IPS-NIHi7 (cell line): ENCODE results near the gene ADCK1.
"Not testable (repeated sequence)": the region's sequence is repeated elsewhere in the genome, so short reads cannot be mapped to it uniquely, and the experiment has no call there.

ENCODE experiments used
- DNase-seq: peaks from one replicate; pipeline ENCODE4 v3.0.0; 2012; ENCODE audit warnings: mixed read lengths; ENCODE audit errors: extremely low spot score

Gene ADCK1

DNA sequence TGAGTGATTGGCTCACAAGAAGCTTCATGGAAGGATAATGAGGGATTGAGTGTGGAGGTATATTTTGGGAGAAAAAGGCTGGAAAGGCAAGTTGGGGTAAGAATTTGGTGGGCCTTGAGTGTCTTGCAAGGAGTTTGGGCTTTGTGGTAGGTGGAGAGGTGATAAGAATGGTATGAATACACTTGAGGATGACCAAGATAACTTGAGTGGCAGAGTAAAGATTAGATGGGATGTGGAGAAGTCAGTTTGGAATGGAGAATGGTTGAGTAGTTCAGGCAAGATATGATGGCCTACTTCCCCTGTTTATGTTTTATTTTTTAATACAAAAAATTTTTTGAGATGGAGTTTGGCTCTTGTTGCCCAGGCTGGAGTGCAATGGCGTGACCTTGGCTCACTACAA is 9.1 kb downstream of the ADCK1 start:
- DNase-seq: no peak

DNA sequence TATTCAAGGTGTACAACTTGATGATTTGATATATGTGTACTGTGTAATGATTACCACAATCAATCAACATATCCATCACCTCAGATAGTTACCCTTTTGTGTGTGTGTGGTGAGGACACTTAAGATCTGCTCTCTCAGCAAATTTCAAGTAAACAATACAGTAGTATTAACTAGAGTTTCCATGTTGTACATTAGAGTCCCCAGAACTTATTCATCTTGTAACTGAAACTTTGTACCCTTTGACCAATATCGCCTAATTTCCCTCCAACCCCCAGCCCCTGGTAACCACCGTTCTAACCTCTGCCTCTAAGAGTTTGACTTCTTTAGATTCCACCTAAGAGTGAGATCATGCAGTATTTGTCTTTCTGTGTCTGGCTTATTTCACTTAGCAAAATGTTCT is 12.1 kb downstream of the ADCK1 start:
- DNase-seq: no peak

DNA sequence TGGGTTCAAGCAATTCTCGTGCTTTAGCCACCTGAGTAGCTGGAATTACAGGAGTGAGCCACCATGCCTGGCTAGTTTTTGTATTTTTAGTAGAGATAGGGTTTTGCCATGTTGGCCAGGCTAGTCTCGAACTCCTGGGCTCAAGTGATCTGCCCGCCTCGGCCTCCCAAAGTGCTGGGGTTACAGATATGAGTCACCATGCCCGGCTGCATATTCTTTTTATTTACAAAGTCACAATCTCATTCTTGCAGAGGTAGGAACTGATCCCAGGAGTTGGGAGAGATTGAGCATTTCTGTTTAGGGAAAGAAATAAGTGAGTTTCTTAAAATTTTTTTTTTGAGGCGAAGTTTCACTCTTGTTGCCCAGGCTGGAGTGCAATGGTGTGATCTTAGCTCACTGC is 12.8 kb downstream of the ADCK1 start:
- DNase-seq: not testable (repeated sequence)

DNA sequence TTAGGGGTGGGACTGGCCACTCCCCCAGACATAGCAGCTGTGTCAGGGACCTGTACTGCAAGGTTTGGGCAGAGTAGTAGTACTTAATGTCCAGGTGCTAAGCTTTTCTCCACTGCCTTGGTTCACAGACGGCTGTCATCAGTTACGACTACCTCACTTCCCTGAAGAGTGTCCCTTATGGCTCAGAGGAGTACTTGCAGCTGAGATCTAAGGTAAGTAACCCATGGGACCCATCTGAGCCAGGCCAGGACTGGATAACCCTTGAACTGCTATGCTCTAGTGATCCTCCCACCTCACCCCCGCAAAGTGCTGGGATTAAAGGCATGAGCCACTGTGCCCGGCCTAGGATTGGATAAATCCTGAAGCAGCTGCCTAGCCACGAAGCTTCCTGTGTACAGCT is 22.4 kb downstream of the ADCK1 start:
- no peak for DNase-seq

DNA sequence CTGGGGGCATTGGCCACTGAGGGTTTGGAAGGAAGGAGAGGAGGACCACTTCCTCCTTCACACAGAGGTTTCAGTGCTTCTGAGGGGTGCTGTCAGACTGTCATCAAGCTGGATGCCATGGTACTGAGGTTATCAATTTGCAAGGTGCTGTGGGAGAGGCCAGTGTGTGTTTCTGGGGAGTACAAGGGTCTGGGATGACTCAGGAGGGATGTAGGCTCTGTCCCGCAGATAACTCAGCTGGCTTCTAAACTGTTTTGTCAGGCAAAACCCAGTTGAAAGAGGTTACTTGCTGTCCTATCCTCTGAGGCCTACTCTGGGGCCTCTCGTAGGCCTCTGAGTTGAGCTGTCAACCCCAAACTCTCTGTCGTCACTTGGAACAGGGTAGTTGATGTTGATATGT is 22.8 kb downstream of the ADCK1 start:
- no peak for DNase-seq

DNA sequence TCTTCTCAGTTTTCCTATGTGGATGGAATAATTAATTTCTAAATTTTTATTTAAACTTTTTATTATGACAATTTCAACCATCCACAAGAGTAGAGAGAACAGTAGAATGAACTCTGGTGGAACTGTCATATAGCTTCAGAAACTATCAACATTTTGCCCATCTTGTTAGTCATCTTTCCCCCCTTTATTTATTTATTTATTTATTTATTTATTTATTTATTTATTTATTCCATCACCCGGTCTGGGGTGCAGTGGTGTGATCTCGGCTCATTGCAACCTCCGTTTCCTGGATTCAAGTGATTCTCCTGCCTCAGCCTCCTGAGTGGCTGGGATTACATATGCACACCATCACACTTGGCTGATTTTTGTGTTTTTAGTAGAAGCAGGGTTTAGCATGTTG is 23.5 kb downstream of the ADCK1 start:
- DNase-seq: no peak

DNA sequence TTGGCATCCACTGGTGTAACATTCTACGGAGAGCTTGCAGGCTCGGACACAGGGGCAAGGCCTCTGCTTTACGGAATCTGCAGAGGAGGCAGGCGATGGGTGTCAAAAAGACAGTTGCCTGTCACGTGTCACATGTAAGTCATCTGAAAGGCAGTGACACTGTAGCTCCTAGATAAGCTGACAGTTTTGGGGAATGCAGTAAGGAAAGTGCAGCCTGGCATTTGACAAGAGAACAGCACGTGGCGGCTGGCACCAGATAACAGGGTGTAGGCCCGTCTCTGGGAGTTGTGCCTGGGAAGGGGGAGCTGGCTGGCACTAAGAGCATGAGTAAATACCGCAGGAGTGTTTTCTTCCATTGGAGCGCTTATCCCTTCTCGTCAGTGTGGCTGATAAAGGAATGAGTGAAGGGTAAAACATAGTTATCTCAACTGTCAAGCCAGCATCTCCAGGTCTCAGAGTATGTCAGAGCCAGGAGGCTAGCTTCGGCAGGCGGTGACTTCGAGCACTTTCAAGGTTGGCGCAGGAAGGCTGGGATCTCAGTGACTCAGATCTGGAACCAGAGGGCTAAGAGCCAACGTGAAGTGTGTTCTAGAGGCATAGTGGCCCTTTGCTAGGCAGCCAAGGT is 26.1 kb downstream of the ADCK1 start:
- no peak for DNase-seq

DNA sequence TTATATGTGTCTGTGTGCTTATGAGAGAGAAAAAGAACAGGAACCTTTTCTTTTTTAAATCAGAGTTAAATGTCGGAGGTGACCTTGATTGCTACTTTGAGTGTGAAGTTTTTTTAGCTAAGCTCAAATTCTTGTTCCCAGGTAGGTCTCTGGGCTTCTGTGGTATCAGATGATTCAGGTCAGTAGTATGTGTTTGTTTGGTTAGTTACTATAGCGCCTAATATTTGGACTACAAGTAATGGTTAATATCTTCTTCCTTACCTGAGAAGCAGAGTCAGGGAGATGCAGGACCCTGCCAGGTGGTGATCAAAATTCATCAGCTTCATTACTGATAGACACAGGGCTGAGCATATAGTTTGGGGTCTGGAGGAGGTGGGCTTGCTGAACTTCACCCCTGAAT is 30.8 kb downstream of the ADCK1 start:
- no peak for DNase-seq

DNA sequence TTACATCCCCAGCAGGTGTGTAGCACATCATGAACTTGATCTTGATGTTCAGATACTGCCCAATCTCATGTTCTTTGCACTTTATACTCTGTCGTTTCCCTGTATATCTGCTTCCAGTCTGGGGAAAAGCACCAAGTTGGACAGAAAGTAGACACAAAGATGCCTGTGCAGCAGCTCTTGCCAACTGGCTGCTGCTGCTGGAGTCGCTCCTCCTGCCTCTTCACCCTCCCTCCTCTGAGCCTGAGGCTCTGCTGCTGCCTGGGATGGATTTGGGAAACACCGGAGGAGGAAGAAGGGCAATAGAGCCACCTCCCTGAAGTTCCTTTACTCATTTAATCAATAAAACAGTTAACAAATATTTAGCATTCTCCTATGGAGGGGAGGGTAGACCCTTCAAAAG is 32.4 kb downstream of the ADCK1 start:
- DNase-seq: no peak

DNA sequence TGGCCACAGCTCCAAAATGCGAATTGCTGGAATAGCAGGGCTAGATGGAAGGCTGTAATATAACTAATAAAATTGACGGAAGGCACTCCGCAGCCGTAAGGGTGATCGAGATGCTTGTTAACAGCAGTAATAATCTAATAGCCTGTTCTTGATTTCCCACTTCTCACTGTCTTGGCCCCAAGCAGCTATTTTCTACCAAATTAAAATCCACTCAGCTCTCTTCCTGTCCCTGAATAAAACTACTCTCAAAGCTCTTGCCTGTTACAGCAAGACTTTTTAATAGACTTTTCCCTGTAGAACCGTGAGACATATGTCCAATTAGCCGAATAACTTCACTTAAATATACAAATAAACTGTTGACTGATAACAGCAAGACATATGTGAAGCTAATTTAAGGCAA is 38.0 kb downstream of the ADCK1 start:
- DNase-seq: no peak

DNA sequence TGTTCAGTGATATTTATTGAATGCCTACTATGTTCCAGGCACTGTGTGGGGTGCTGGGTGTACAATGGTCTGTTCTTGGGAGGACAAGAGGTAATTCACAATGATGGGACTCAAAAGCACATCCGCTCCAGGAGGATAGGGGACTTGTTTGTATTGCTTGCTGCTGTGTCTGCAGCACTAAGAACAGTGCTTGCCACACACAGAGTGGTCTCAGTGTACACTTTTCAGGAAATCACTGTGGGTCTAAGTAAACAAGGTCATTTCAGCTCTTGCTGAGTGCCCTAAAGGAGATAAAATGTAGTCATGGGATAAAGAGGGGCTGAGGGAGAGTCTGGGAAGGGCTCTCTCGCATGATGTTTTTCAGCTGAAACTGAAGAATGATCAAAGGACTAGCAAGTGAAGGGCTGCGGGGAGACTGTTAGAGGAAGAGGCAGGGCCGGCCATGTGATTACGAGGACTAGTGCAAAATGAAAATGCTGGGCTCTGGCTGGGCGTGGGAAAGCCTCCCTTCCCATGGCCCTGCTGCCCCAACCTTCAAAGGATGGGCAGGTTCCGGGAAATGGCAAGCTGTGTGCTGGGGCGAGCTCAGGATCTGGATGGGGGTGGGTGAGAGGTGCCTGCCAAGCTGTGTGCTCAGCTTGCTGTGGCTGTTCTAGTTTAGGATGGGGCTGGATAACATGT is 39.1 kb downstream of the ADCK1 start:
- no peak for DNase-seq

DNA sequence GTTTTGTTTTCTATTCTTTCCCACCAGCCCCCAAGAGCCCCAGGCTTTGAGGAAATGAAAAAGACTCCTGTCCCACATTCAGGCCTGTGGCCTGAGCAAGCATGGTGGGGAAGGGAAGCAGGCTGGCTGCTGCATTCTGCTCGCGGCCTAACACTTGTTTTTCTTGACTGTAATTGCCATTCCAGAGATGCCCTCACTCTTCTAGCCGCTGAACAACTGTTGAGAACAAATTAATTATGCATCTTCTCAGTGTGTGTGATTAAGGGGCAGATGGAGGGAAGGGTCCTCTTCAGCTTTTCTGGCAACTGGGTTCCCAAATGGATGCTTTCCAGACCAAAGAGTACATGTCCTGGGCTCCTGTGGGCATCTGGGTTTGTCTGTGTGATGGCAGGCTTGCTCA is 43.3 kb downstream of the ADCK1 start:
- DNase-seq: no peak

DNA sequence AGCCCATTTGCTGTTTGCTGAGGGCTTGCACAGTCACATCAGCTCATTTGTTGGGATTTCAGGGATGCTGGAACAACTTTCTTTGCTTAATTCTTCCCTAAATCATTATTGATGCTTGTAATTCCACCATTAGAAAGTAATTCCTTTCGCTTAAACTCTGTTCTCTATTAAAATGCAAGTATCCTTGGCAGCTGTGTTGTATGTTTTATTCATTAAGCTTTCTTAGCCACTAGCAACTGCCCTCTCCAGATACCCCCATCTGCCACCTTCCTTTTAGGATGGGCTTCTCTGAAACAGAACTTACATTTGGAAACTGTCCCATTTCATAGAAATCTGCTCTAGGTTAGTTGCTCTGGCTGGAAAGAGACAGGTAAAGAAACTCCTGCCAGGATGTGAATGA is 43.7 kb downstream of the ADCK1 start:
- no peak for DNase-seq

DNA sequence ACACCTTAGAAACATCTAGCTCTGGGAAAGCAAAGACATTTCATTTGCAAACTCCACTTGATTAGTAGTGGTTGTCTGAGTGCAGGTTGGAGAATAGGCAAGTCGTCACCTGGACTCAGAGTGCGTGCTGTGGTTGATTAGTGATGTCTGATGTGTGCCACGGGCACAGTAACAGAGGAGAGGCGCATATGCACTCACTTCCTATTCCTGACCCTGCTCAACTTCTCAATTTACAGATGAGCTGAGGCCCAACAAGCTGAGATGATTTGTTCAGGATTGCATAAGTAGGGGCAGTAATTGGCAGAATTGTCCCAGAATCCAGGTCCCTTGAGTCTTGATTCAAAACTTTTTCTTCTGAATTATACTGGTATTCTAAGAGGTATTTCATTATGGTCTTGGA is 44.9 kb downstream of the ADCK1 start:
- DNase-seq: no peak

DNA sequence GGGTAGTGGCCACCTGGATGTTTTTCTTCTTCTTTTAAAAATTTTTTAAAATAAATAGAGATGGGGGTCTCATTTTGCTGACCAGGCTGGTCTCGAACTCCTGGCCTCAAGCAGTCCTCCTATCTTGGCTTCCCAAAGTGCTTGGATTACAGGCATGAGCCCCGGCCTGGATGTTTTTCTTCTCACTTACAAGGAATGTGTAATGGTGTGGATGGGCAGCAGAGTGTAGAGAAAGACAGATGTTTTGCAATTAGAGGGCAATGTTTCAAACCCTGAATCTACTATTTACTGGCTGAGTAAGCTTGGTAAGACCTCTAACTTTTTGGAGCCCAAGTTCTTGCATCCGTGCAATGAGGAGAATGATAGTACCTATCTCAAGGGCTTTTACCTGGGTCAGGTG is 48.1 kb downstream of the ADCK1 start:
- DNase-seq: no peak

DNA sequence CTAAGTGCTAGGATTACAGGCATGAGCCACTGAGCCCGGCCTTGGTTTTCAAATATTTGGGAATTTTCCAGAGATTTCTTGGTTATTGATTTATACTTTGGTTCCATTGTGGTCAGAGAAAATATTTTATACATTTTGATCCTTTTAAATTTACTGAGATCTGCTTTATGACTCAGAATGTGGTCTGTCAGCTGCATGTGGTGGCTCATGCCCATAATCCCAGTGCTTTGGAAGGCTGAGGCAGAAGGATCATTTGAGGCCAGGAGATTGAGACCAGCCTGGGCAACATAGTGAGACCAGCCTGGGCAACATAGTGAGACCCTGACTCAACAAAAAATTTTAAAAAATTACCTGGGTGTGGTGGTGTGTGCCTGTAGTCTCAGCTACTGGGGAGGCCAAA is 49.8 kb downstream of the ADCK1 start:
- DNase-seq: no peak

DNA sequence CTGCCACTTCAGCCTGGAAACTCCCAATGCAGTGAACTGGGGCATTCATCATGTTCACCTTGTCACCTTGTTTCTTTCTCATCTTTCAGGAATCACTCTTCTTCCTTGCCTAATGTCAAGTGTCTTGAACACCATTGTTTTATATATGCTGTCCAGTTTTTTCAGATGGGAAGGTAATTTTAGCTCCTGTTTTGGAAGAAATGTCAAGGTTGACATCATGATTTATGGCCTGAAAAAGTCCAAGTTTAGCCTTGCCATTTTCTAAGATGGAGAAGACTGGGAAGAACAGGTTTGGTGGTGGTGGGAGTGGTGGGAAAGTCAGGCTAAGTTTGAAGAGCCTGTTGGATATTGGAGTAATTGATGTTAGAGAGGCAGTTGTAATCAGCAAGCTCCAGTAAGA is 54.0 kb downstream of the ADCK1 start:
- no peak for DNase-seq

DNA sequence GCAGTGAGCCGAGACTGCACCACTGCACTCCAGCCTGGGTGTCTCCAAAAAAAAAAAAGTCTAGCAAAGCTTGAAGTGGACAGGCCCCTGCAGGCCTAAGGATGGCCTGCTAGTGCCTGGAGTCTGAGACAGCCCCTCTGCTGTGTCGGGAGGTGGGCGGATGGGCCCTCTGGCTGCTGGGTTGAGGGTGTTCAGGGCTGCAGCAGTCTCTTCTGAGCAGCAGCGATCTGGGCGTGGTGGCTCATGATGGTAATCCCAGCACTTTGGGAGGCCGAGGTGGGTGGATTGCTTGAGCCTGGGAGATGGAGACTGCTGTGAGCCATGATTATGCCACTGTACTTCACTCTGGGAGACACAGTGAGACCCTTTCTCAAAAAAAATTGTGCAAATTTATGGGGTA is 57.0 kb downstream of the ADCK1 start:
- no peak for DNase-seq

DNA sequence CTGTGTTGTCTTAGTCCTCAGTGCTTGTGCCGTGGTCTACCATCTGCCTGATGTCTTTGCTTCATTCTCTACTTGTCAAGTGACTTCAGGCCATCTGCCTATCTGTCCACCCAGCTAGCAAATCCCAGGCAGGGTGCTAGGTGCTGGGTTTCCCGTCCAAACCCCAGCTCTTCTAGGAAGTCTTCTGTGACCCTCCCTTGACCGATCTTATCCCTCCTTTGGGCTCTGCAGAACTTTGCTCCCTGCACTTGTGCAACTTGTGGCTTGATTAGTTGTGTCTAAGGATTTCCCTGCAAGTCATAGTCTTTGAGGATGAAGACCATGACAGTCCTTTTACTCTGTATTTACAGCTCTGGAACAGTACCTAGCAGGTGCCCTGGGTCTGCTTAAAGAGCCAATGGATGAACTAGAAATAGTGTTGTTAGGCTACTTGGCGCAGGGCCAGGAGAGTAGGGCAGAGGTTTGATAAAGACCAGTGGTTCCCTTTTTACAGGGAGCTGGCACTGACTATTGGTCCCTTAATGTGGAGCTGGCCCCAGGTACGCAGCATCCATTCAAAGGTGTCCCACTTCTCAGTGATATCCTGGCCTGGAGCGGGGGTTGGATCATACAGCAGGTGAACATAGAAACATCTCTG is 60.1 kb downstream of the ADCK1 start:
- no peak for DNase-seq

DNA sequence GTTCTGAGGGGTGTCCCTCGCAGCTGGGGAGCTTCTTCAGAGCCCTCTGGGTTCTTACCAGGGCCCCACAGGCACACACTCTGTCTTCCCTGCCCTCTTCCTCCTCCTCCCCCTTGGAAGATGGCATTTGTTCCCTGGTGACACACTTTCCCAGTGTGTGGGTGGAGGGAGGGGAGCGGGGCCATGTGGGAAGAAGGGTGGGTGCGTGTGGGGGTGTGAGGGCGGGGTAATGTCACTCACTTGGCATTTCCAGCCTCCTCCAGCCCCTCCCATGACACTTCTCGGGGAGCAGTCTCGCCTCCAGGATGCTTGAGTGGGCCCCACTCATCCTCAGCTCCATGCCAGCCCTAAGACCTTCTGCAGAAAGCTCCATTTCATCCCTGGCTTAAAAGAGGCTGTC is 61.3 kb downstream of the ADCK1 start:
- DNase-seq: no peak

DNA sequence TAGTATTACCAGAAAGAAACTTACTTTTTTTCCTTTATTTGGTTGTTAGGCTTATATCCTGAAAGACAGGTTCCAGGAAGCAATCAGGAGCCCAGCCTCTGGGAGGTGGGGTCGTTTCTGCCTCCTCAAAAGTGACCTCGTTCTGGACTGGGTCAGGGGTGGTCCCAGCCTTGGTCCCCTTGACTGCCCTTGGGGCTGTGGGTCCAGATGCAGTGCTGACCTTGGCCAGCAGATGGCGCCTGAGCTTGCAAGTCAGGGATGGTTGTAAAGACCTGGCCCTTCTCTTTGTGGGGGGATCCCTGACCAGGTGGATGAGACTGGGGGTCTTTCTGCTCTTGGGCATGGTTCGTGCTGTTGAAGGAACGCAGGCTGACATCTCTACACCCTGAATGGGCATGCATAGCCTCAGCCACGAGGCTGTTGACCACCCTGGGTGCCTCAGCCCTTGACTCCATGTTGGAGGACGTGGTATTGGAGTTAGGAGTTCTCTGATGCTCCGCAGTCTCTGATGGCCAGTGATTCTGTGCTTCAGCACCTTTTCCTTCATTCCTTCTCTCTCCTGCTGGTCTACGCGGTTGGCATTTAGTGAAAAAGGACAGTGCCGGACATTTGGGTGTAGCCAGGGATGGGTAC is 62.4 kb downstream of the ADCK1 start:
- DNase-seq: peak; percentile 96

DNA sequence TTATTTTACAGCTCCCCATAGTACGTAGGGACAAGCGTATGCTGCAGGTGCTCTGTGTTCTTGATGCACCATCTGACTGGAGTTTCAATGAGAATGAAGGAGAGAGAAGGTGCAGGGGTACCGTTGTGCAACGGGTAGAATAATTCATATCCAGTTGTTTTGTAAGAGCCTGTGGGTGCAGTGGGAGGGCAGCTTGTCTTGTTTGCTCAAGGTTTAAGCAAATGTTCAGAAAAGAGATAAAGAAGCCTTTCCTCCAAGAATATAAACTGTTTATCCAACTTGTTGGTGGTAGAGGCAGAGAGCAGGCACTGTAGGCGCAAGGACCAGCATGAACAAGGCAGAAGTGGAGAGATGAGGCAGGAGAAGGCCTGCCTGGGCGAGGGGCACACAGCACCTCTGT is 64.2 kb downstream of the ADCK1 start:
- no peak for DNase-seq

DNA sequence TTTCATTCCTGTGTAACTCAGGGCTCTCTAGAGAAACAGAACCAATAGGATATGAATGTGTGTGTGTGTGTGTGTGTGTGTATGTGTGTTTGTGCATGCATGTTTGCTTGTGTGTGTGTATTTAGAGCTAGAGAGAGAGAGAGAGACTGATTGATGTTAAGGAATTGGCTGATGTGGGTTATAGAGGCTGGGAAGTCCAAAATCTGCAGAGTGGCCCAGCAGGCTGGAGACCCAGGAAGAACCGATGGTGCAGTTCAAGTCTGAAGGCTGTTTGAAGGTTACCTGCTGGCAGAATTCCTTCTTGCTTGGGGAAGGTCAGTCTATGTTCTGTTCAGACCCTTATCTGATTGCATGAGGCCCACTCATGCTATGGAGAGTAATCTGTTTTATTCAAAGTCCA is 64.7 kb downstream of the ADCK1 start:
- DNase-seq: no peak
